Hepatocyte (in vitro differentiated cells): Measurements from ENCODE around the gene SBF2. TPM values are rescaled to one million over a fixed set of nuclear protein-coding genes. Genes with fewer than 3 reads are reported as not detected.

Experiments
- DNase-seq: peaks from one replicate; pipeline ENCODE4 v3.0.0-alpha.2; 2016; ENCODE audit warnings: low spot score
- H2AFZ ChIP-seq: fragments of 200-600 bp; sonication (generic); 2 replicates; pipeline ENCODE4 v1.6.0; 2016; ENCODE audit warnings: antibody characterized with exemption, mild to moderate bottlenecking
- H3K27ac ChIP-seq: fragments of 200-600 bp; sonication (generic); 2 replicates; pipeline ENCODE4 v1.5.1; 2016; ENCODE audit warnings: mild to moderate bottlenecking
- H3K27me3 ChIP-seq: fragments of 200-600 bp; sonication (generic); 2 replicates; pipeline ENCODE4 v1.6.1; 2016
- H3K36me3 ChIP-seq: fragments of 200-600 bp; sonication (generic); replicated peaks from 2 replicates; pipeline ENCODE4 v1.5.1; 2016; ENCODE audit warnings: low read depth; ENCODE audit not compliant: insufficient read depth
- H3K4me1 ChIP-seq: fragments of 200-600 bp; sonication (generic); 2 replicates; pipeline ENCODE4 v1.5.1; 2016; ENCODE audit warnings: mild to moderate bottlenecking, moderate library complexity; ENCODE audit not compliant: insufficient read depth
- H3K4me2 ChIP-seq: fragments of 200-600 bp; sonication (generic); 2 replicates; pipeline ENCODE4 v1.6.0; 2016
- H3K4me3 ChIP-seq: fragments of 200-600 bp; sonication (generic); 2 replicates; pipeline ENCODE4 v1.5.1; 2016; ENCODE audit warnings: mild to moderate bottlenecking
- H3K79me2 ChIP-seq: fragments of 200-600 bp; sonication (generic); 2 replicates; pipeline ENCODE4 v1.6.0; 2017; ENCODE audit warnings: mild to moderate bottlenecking
- H3K9me2 ChIP-seq: fragments of 200-600 bp; sonication (generic); replicated peaks from 2 replicates; pipeline ENCODE4 v1.6.0; 2017; ENCODE audit warnings: mild to moderate bottlenecking; ENCODE audit not compliant: insufficient read depth
- H3K9me3 ChIP-seq: fragments of 200-600 bp; sonication (generic); 2 replicates; pipeline ENCODE4 v1.5.1; 2016; ENCODE audit warnings: low read depth, mild to moderate bottlenecking
- H4K20me1 ChIP-seq: fragments of 200-600 bp; sonication (generic); 2 replicates; pipeline ENCODE4 v1.6.0; 2016; ENCODE audit warnings: mild to moderate bottlenecking; ENCODE audit not compliant: insufficient read depth, poor library complexity, severe bottlenecking
- CTCF ChIP-seq: fragments of 200-600 bp; sonication (generic); IDR thresholded peaks from 2 replicates; pipeline ENCODE4 v1.5.1; 2016; ENCODE audit warnings: antibody characterized with exemption, mild to moderate bottlenecking; ENCODE audit not compliant: poor library complexity
- EZH2 ChIP-seq: fragments of 200-600 bp; sonication (generic); IDR thresholded peaks from 2 replicates; pipeline ENCODE4 v1.6.1; 2016; ENCODE audit warnings: antibody characterized with exemption, mild to moderate bottlenecking, borderline replicate concordance
- EZH2phosphoT487 ChIP-seq: fragments of 200-600 bp; sonication (generic); IDR thresholded peaks from one replicate; pipeline ENCODE4 v1.6.1; 2018; ENCODE audit warnings: antibody characterized with exemption, mild to moderate bottlenecking, low read depth, moderate library complexity; ENCODE audit not compliant: unreplicated experiment, severe bottlenecking
- WGBS: methylation state at CpG from one replicate; pipeline ENCODE4 v1.1.6; 2016; ENCODE audit warnings: low lambda C conversion rate; ENCODE audit errors: missing lambda C conversion rate; 5-methylcytosine and 5-hydroxymethylcytosine counted together
- polyA plus RNA-seq: library from polyadenylated mRNA; unstranded; fragments of >200 nt; fragmentation: Nextera tagmentation; extraction: Ambion mirVana; gene quantifications from 2 replicates; pipeline ENCODE4 v1.2.1, GENCODE V29; 2016
- total RNA-seq: library from RNA; depleted of rRNA; stranded (reverse); fragments of >200 nt; gene quantifications from 2 replicates; pipeline ENCODE4 v1.2.3, GENCODE V29; 2014

SBF2 gene
- total and polyA plus RNA-seq, 2 experiments from 2014 or later = 25.7 to 83.2 TPM

- H3K79me2 ChIP-seq = no peaks in the 10 kb centered on the region
- H3K9me3 ChIP-seq = no peaks in the 10 kb centered on the region
- H3K36me3 ChIP-seq = no peaks in the 10 kb centered on the region
- no peak overlapping the region for H3K4me3 ChIP-seq
- H3K27ac ChIP-seq = no peak overlapping the region
- no peaks in the 10 kb centered on the region for H4K20me1 ChIP-seq
- H3K27me3 ChIP-seq = no peaks in the 10 kb centered on the region
- H3K4me1 ChIP-seq = no peaks in the 10 kb centered on the region
- WGBS = 100% methylated on average over 1 of the region's 1 CpG
- DNase-seq = no peak
- TF ChIP-seq CTCF (no peak), EZH2phosphoT487 (no peak), EZH2 (no peak)
- H3K9me2 ChIP-seq = no peaks in the 10 kb centered on the region
- no peak overlapping the region for H2AFZ ChIP-seq
- H3K4me2 ChIP-seq = no peak overlapping the region
Measured at GRCh38 chr11:10118865-10119264, 175.2 kb downstream of the SBF2 start.

GRCh38 chr11:10117709-10118351 lies 176.2 kb downstream of the SBF2 start:
- Histone ChIP-seq H3K9me2 (no peaks in the 10 kb centered on the region), H3K4me3 (no peak overlapping the region), H2AFZ (no peak overlapping the region), H4K20me1 (no peaks in the 10 kb centered on the region), H3K4me1 (no peaks in the 10 kb centered on the region), H3K36me3 (no peaks in the 10 kb centered on the region), H3K79me2 (no peaks in the 10 kb centered on the region), H3K27me3 (no peaks in the 10 kb centered on the region), H3K9me3 (no peaks in the 10 kb centered on the region), H3K27ac (no peak overlapping the region), H3K4me2 (no peak overlapping the region)
- 77% methylated on average over 3 of the region's 3 CpGs for WGBS
- DNase-seq = no peak
- TF ChIP-seq EZH2phosphoT487 (no peak), CTCF (no peak), EZH2 (no peak)

GRCh38 chr11:10116588-10116987 lies 177.4 kb downstream of the SBF2 start:
- H3K27ac ChIP-seq = no peak overlapping the region
- H3K9me3 ChIP-seq = no peaks in the 10 kb centered on the region
- H2AFZ ChIP-seq = no peak overlapping the region
- WGBS = 90% methylated on average over 1 of the region's 1 CpG
- TF ChIP-seq EZH2 (no peak), EZH2phosphoT487 (no peak), CTCF (no peak)
- no peak overlapping the region for H3K4me2 ChIP-seq
- no peaks in the 10 kb centered on the region for H3K36me3 ChIP-seq
- no peaks in the 10 kb centered on the region for H3K9me2 ChIP-seq
- no peaks in the 10 kb centered on the region for H3K27me3 ChIP-seq
- H4K20me1 ChIP-seq = no peaks in the 10 kb centered on the region
- H3K4me1 ChIP-seq = no peaks in the 10 kb centered on the region
- DNase-seq = no peak
- H3K79me2 ChIP-seq = no peaks in the 10 kb centered on the region
- no peak overlapping the region for H3K4me3 ChIP-seq
